ENCODE data around the gene IKZF2. TPM values are rescaled to one million over a fixed set of nuclear protein-coding genes. Genes with fewer than 3 reads are reported as not detected.

Gene IKZF2
- total RNA-seq, 1 donor from 2014 or later = 57.0 TPM

DNA sequence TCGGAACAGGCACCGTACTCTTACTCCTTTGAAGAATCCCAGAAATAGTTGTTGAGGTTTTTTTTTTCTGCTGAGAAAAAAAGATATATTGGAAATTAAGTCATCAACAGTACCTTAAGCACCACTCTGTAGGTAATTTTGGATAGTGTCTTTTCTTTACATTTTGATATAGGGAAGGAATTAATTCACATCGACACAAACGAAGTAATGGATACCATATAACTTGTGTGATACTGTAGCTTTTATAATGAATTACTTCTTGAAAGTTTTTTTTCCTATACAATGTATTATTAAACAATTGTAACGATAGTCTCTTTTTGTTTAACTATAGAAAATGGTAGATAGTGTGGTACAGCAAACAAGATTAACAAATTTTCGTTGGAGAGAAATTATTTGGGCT, 1.5 kb upstream of the IKZF2 start:
- Mint-ChIP-seq H3K27me3 (no peaks in the 10 kb centered on the region), H3K36me3 (peaks cover 3% of the 10 kb centered on the region)

DNA sequence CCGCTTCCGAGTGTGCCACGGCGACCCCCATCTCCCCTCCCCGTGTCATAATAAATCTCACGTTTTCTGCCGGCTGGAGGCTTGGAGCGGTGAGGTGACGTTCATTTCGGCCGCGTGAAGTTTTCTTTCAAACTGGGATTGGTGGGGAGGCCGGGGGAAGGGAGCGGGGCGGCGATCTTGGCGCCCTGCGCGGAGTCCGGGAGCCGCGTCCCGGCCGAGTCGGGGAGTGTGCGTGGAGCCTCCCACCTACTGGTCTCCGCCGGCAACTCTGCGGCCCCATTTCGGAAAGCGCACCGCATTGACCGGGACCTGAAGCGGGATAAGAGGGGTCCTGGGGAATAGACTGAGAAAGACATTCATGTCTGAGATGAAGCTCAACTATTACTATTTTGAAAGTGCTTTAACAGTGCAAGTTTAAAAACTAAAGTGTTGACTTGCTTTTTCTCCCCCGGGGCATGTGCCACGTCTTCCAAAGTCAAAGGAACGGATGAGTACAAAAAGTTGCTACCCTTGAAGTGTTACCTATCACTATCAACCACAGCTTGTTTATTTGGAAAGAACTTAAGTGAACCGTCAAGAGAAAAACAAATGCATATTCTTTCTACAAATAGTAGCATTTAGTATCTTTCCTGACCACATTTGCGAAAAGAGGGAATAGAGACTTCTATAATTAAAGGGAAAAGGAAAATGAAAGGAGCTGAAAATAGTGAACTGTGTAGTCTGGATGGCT, 818 bp upstream of the IKZF2 start:
- DNase-seq (ENCODE audit: extremely low spot score, unreplicated experiment) = peak; percentile 79
- Mint-ChIP-seq H3K36me3 (peaks cover 3% of the 10 kb centered on the region), H3K4me3 (peak overlapping the region; percentile 91), H3K27me3 (no peaks in the 10 kb centered on the region), H3K4me1 (ENCODE audit: unreplicated experiment) (peaks cover 12% of the 10 kb centered on the region), H3K9me3 (no peaks in the 10 kb centered on the region), H3K27ac (peak overlapping the region; percentile 90)
- TF ChIP-seq, protein P1, sequence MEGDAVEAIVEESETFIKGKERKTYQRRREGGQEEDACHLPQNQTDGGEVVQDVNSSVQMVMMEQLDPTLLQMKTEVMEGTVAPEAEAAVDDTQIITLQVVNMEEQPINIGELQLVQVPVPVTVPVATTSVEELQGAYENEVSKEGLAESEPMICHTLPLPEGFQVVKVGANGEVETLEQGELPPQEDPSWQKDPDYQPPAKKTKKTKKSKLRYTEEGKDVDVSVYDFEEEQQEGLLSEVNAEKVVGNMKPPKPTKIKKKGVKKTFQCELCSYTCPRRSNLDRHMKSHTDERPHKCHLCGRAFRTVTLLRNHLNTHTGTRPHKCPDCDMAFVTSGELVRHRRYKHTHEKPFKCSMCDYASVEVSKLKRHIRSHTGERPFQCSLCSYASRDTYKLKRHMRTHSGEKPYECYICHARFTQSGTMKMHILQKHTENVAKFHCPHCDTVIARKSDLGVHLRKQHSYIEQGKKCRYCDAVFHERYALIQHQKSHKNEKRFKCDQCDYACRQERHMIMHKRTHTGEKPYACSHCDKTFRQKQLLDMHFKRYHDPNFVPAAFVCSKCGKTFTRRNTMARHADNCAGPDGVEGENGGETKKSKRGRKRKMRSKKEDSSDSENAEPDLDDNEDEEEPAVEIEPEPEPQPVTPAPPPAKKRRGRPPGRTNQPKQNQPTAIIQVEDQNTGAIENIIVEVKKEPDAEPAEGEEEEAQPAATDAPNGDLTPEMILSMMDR (conservative IDR thresholded peaks at IDR 0.05) = peak; percentile 52

More for the DNA sequence above, 1.5 kb upstream of the IKZF2 start:
- H3K9me3 Mint-ChIP-seq = no peaks in the 10 kb centered on the region
- peaks cover 12% of the 10 kb centered on the region for H3K4me1 Mint-ChIP-seq (ENCODE audit: unreplicated experiment)
- peak overlapping the region; percentile 90 for H3K27ac Mint-ChIP-seq
- DNase-seq (ENCODE audit: extremely low spot score, unreplicated experiment) = no peak
- TF ChIP-seq, protein P1 (conservative IDR thresholded peaks at IDR 0.05) = no peak
- peak overlapping the region; percentile 91 for H3K4me3 Mint-ChIP-seq

DNA sequence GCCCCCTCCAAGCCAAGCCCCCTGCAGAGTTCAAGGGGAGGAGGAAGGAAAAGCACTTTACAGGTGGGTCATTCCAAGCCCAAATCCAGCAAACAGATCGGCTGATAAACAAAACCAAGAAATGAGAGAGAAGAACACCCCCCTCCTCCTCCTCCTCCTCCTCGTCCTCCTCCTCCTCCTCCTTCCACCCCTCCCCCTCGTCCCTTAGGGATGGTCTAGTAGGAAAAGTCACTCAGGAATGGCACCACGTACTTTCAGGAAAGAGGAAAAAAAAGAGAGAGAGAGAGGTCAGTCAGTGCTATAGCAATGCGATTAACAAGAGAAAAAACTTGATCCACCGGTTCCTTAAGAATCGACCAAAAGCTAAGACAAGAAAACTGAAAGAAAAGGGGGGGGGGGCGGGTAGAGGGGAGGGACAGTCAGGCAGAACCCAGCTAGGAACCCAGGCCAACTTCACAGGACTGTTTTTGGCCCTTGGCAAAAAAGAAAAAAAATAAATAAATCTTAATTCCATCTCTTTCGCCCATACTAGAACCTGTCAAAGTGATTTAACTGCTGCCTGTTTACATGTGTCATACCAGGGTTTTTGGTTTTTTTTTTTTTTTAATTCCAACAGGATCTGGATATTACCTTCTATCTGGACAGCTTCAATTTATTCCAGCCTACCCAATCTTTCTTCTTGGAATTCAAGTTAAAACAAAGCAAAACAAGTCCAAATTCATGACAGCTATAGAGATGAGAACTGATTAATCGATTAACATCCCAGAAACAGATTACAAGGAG, 906 bp downstream of the IKZF2 start:
- peak overlapping the region; percentile 96 for H3K27ac Mint-ChIP-seq
- H3K36me3 Mint-ChIP-seq = peaks cover 3% of the 10 kb centered on the region
- H3K4me1 Mint-ChIP-seq (ENCODE audit: unreplicated experiment) = peaks cover 12% of the 10 kb centered on the region
- DNase-seq (ENCODE audit: extremely low spot score, unreplicated experiment) = no peak
- peak overlapping the region; percentile 97 for H3K4me3 Mint-ChIP-seq
- H3K9me3 Mint-ChIP-seq = no peaks in the 10 kb centered on the region
- TF ChIP-seq, protein P1 (conservative IDR thresholded peaks at IDR 0.05) = no peak
- no peaks in the 10 kb centered on the region for H3K27me3 Mint-ChIP-seq

DNA sequence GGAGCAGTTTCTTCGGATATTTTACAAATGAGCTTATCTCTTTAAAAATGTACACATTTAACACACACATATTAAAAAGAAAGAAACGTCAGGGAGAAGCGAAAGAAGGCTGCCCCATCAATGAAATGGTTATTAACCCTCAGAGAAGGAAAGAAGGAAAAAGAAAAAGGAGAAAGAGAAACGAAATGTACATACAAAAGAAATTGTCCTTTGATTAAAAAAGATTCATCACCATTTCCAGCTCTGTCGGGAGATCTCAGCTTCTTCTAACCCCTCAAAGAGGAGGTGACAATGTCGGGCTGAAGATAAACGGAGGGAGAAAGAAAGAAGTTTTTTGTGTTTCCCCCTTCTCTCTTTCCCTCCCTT, 1.5 kb downstream of the IKZF2 start:
- H3K4me3 Mint-ChIP-seq = peak overlapping the region; percentile 97
- TF ChIP-seq, protein P1 (conservative IDR thresholded peaks at IDR 0.05) = no peak
- H3K4me1 Mint-ChIP-seq (ENCODE audit: unreplicated experiment) = peaks cover 12% of the 10 kb centered on the region
- no peaks in the 10 kb centered on the region for H3K9me3 Mint-ChIP-seq
- H3K27me3 Mint-ChIP-seq = no peaks in the 10 kb centered on the region
- peak overlapping the region; percentile 96 for H3K27ac Mint-ChIP-seq
- no peak for DNase-seq (ENCODE audit: extremely low spot score, unreplicated experiment)
- peaks cover 3% of the 10 kb centered on the region for H3K36me3 Mint-ChIP-seq

DNA sequence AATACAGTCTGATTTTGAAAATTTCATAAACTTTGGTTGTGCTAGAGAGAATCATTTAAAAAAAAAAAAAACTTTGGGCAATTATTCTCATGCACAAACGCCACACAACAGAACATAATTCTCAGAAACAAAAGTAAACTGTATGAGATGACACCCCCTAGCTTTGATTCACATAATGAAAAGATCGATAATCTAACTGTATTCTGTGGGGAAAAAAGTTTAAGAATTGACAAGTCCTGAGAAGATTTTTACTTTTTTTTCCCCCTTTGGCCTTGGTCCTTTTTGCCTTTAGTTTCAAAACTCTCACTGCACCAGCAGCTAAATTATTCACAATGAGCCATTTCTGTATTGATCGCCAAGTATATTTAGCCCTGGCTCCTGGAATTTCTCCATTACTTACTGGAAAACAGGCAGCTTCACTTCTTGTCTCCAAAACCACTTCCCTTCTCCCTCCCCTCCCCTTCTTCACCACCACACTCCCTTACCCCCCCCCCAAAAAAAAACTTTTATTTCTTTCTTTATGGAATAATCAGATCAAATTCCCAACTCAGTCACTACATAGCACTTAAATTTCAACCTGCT, 2.0 kb downstream of the IKZF2 start:
- Mint-ChIP-seq H3K4me1 (ENCODE audit: unreplicated experiment) (peaks cover 12% of the 10 kb centered on the region), H3K27me3 (no peaks in the 10 kb centered on the region), H3K27ac (peak overlapping the region; percentile 96)

More for the DNA sequence above, 2.0 kb downstream of the IKZF2 start:
- no peaks in the 10 kb centered on the region for H3K9me3 Mint-ChIP-seq
- peaks cover 3% of the 10 kb centered on the region for H3K36me3 Mint-ChIP-seq
- TF ChIP-seq, protein P1 (conservative IDR thresholded peaks at IDR 0.05) = no peak
- H3K4me3 Mint-ChIP-seq = peak overlapping the region; percentile 97
- no peak for DNase-seq (ENCODE audit: extremely low spot score, unreplicated experiment)
